GM18520 (cell line): Measurements from ENCODE around the gene FNIP1.
"Not testable (repeated sequence)": the region's sequence is repeated elsewhere in the genome, so short reads cannot be mapped to it uniquely, and the experiment has no call there.

ENCODE experiments used
- ATAC-seq: cut with Tn5 transposase; IDR thresholded peaks from one replicate; pipeline ENCODE4 v1.9.1; 2021; ENCODE audit not compliant: unreplicated experiment

The FNIP1 gene

GRCh38 chr5:131610198-131611063 is 186.4 kb downstream of the FNIP1 start:
- no peak for ATAC-seq

- ATAC-seq: no peak
Observed at GRCh38 chr5:131609774-131610173, 187.0 kb downstream of the FNIP1 start.

GRCh38 chr5:131608597-131608996 is 188.2 kb downstream of the FNIP1 start:
- no peak for ATAC-seq

GRCh38 chr5:131607903-131608540 is 188.8 kb downstream of the FNIP1 start:
- ATAC-seq: no peak

GRCh38 chr5:131607418-131607817 is 189.4 kb downstream of the FNIP1 start:
- no peak for ATAC-seq

- no peak for ATAC-seq
Observed at GRCh38 chr5:131605086-131605485, 191.7 kb downstream of the FNIP1 start.

GRCh38 chr5:131595088-131596033 is 201.5 kb downstream of the FNIP1 start:
- ATAC-seq: no peak

- no peak for ATAC-seq
Observed at GRCh38 chr5:131593921-131594320, 202.9 kb downstream of the FNIP1 start.

GRCh38 chr5:131593436-131593835 is 203.4 kb downstream of the FNIP1 start:
- not testable (repeated sequence) for ATAC-seq
